Prostate gland (tissue), 2 donors: ENCODE data around the gene DHX16. TPM values are rescaled to one million over a fixed set of nuclear protein-coding genes. Genes with fewer than 3 reads are reported as not detected.
"Not testable (repeated sequence)": the region's sequence is repeated elsewhere in the genome, so short reads cannot be mapped to it uniquely, and the experiment has no call there.

Experiments used
- DNase-seq: peaks from one replicate; pipeline ENCODE4 v3.0.0-alpha.2; 2019; ENCODE audit warnings: low spot score
- H3K27ac ChIP-seq, 2 donors: fragments of 200-600 bp; sonication (generic); 2 replicates each; pipeline ENCODE4 v1.5.1; 2017 to 2019
- H3K27me3 ChIP-seq: fragments of 200-600 bp; sonication (generic); replicated peaks from 2 replicates; pipeline ENCODE4 v1.5.1; 2019; ENCODE audit not compliant: insufficient read depth
- H3K36me3 ChIP-seq, 2 donors: fragments of 200-600 bp; sonication (generic); 1 replicate in 1 of 2; 2 replicates in 1 of 2; pipeline versions ENCODE4 v1.5.1 to v1.8.1; 2017 to 2019
- H3K4me1 ChIP-seq: fragments of 200-600 bp; sonication (generic); replicated peaks from 2 replicates; pipeline ENCODE4 v1.5.1; 2019
- H3K4me3 ChIP-seq, 2 donors: fragments of 200-600 bp; sonication (generic); 2 replicates each; pipeline ENCODE4 v1.5.1; 2017 to 2019
- H3K9me3 ChIP-seq: fragments of 200-600 bp; sonication (generic); 2 replicates; pipeline ENCODE4 v1.5.1; 2017
- CTCF ChIP-seq, 4 experiments: fragments of 200-600 bp in 2 of 4; fragments of 450-650 bp in 2 of 4; sonication (generic) in 2 of 4; IDR thresholded peaks; 1 replicate in 3 of 4; 2 replicates in 1 of 4; pipeline ENCODE4 v1.5.1; 2016 to 2019; ENCODE audit warnings: antibody characterized with exemption in 4 of 4, mild to moderate bottlenecking in 2 of 4, moderate library complexity in 2 of 4
- POLR2A ChIP-seq: fragments of 450-650 bp; IDR thresholded peaks from one replicate; pipeline ENCODE4 v1.6.1; 2016; ENCODE audit warnings: antibody characterized with exemption, mild to moderate bottlenecking
- POLR2AphosphoS5 ChIP-seq: sonication (generic); formaldehyde crosslinking; IDR thresholded peaks from one replicate; pipeline ENCODE4 v1.6.1; 2017; ENCODE audit warnings: antibody characterized with exemption
- WGBS: methylation state at CpG from one replicate; pipeline ENCODE4 v1.1.5; 2018; 5-methylcytosine and 5-hydroxymethylcytosine counted together
- intact Hi-C: fragments of 100-400 bp; cut with DNase I; formaldehyde crosslinking; loops from one replicate; pipeline ENCODE4 v1.14.2; 2022
- total RNA-seq, 2 donors: library from RNA; depleted of rRNA; stranded (reverse); fragments of >200 nt; gene quantifications; one replicate each; pipeline ENCODE4 v1.1.0, GENCODE V29; 2016

DHX16 gene
- total RNA-seq: 10 to 100 TPM; 26.4 to 41.0 TPM

DNA sequence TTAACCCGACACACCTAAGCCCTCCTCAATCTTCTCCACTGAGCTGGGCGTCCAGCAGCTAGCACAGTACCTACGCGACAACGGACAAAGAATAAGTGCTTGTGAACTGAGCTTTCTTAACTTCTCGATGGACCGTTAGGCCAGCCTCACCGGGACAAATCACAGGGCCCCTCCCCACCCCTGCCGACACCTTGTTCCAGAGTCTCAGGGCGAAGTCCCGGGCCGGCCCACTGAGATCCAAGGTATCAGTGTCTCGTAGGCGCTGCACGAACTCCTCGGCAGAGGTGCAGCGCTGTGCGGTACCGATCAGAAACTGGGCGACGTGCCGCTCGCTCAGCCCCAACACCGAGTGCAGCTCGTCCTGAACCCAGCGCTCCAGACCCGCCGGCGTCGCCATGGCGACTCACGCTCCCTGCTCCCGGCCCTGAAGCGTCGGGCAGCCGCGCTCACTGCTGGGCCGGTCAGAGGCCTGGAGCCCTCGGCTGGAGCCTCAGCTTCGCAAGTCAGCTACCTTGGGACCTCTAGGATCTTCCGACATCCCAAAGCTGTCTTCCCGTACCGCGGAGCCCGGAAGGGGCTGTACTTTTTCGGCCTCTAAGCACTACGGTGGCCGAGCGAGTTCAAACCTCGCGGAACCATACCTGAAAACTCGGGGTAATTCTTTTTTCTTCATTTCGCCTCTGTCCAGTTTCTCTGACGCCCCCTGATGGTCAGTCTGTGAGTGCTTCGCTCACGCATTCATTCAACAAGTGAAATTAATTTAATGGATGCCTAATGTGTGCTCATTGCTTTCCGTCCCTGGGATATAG lies at the start of gene DHX16:
TSS of gene DHX16 (minus strand) at position 562 of the 809 bp plus-strand sequence. CDS start at position 397, 165 bp downstream.
- intact Hi-C loops: no loop called here
- Histone ChIP-seq H3K9me3 (no peaks in the 10 kb centered on the region), H3K4me3 (peak within 1 kb of the TSS; percentile 70 to 88), H3K27me3 (no peaks in the 10 kb centered on the region), H3K27ac (peak within 1 kb of the TSS; percentile 62 to 70), H3K4me1 (no peaks in the 10 kb centered on the region), H3K36me3 (peaks cover 6 to 17% of the 10 kb centered on the region in 2 donors)
- TF ChIP-seq POLR2AphosphoS5 (peak; percentile 99), POLR2A (peak; percentile 40), CTCF (IDR thresholded peaks at IDR 0.05) (peak; percentile 82 to 94 (median 92))
- peak; percentile 94 for DNase-seq
- under 1% methylated on average over 57 of the region's 57 CpGs for WGBS

DNA sequence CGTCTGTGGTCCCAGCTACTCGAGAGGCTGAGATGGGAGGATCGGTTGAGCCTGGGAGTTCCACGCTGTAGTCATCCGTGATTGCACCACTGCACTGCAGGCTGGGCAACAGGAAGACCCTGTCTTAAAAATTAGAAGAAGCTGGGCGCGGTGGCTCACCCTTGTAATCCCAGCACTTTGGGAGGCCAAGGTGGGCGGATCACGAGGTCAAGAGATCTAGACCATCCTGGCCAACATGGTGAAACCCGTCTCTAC lies 49.1 kb upstream of the DHX16 start:
- not testable (repeated sequence) for H3K9me3 ChIP-seq, H3K36me3 ChIP-seq, DNase-seq, H3K4me1 ChIP-seq, H3K27me3 ChIP-seq
- WGBS: 0% methylated on average over 10 of the region's 10 CpGs
- Histone ChIP-seq H3K27ac (peak overlapping the region; percentile 88 to 96), H3K4me3 (peak overlapping the region; percentile 60 to 88)
- intact Hi-C loops: loop anchor here (1.0 to 5.0 kb wide), 2 partner anchors 43 to 165 kb away; partner anchors contain the start of genes GNL1 and PRR3

- Histone ChIP-seq H3K9me3 (no peaks in the 10 kb centered on the region), H3K4me1 (peaks cover 6% of the 10 kb centered on the region), H3K4me3 (peak overlapping the region; percentile 60 to 88), H3K27ac (peak overlapping the region; percentile 88 to 96), H3K36me3 (peaks cover 0 to 10% of the 10 kb centered on the region in 2 donors), H3K27me3 (no peaks in the 10 kb centered on the region)
- TF ChIP-seq POLR2A (peak; percentile 58), CTCF (IDR thresholded peaks at IDR 0.05) (peak; percentile 52 to 85 (median 68)), POLR2AphosphoS5 (peak; percentile 81)
- intact Hi-C loops: loop anchor here (1.0 to 5.0 kb wide), 4 partner anchors 35 to 164 kb away; partner anchors contain the start of genes GNL1, MRPS18B, PPP1R10 and PPP1R18
- peak; percentile 89 for DNase-seq
- under 1% methylated on average over 63 of the region's 71 CpGs for WGBS
These were observed 48.6 kb upstream of the DHX16 start for GRCh38 chr6:30721198-30722024.

DNA sequence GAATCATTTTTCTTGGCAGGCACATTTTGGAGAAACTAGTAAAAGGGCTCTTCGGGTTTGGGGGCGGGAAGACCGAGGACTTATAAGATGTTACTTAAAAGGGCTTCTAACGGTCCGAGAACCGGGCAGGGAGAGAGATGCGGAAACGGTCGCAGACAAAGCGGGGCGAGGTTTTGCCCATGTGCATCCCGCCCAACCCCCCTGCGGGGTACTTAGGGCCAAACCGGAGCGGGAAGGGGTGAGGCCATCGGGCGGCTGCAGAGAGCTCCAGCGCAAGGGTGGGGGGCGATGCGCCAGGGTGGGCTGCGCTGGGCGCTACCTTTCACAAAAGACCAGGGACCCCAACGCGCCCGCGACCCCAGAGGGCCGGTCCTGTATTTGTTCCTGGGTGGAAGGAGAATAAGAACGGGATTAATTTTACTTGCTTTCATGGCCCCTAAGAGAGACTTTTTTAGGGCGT lies 48.0 kb upstream of the DHX16 start:
- Histone ChIP-seq H3K4me3 (peak overlapping the region; percentile 60 to 88), H3K4me1 (peaks cover 9% of the 10 kb centered on the region), H3K36me3 (peaks cover 0 to 10% of the 10 kb centered on the region in 2 donors), H3K27ac (peak overlapping the region; percentile 88 to 96), H3K27me3 (no peaks in the 10 kb centered on the region), H3K9me3 (no peaks in the 10 kb centered on the region)
- TF ChIP-seq POLR2A (peak; percentile 15), POLR2AphosphoS5 (peak; percentile 5), CTCF (IDR thresholded peaks at IDR 0.05) (no peak)
- intact Hi-C loops: loop anchor here (2.0 to 5.0 kb wide), 3 partner anchors 34 to 163 kb away; partner anchors contain the start of genes GNL1, MRPS18B, PPP1R10 and PPP1R18
- under 1% methylated on average over 29 of the region's 29 CpGs for WGBS
- peak; percentile 70 for DNase-seq
